ENCODE data around the gene KRT37.

Gene KRT37

DNA sequence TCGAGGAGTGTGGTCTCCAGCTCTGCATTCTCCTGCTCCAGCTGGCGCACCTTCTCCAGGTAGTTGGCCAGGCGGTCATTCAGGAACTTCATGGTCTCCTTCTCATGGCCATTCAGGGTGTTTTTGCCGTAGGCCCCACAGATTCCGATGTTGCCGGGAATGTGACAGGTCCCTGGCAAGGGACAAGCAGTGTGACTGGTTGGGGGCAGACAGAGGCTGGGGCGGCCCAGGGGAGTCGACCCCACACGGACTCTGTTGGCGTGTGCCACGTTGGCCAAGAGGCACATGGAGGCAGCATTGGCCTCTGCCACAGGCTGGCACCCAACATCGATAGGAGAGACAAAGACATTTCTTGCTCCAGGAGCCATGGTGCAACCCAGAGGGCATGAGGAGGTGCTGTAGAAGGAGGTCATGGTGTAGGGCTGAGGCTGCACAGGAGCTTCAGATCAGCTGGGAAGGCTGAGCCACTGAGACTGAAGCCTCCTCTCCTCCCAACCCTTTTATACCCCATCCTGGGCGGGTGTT lies at the start of gene KRT37:
Gene KRT37 (minus strand): TSS at position 475 of the 525 bp plus-strand sequence. CDS start 62 bp downstream, at position 413.
- ATAC-seq = no peak
- DNase-seq = no peak

DNA sequence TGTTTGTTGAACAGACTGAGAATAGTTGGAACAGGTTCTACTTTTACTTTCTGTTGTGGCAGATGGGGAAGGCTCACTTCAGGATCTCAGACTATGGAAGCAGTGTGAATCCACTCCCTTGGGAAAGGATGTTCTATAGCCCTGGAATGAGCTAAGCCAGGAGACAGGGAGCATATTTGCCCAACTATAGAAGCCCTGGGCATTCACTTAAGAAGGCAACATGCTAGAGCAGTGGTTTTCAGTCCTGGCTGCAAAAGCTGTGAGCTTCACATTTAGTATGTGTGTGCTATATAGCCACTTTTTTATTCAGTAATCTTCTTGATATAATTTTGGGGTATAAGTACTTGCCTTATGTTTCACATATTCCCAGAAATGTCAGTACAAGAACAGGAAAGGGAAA lies 44.0 kb upstream of the KRT37 start:
- DNase-seq = no peak
- ATAC-seq = no peak

DNA sequence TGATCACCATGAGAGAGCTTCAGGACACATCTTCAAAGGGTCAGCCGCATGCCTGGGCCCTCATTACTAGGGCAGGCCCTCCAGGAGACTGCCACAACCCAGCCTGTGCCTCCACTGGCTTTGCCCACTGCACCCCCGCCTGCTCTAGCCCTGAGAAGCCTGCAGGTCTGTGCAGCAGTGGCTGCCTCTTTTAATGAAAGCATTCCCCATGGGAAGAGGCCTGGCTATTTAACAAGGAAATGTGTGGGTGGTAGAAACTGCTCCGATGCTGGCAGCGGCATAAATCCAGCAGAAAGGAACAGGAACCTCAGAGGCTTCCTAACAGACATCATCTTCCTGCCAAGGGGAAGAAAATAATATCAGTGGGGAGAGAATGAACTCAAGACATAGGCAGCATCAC lies 43.2 kb upstream of the KRT37 start:
- DNase-seq = no peak
- ATAC-seq = no peak

DNA sequence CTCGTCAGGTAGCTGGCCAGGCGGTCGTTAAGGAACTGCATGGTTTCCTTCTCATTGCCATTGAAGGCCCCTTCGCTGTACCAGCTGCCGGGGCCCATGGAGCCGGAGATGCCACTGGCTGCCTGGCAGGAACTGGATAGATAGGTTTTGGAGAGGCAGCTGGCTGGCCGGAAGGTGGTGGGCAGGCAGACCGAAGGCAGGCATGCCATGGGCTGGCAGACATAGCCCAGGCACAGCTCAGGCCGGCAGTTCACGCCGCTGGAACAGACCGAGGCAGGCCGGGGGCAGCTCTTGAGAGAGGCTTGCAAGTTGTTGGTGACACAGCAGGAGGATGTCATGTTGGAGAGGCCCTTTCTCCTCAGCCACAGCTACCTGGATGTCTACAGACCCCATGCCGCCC lies 42.6 kb upstream of the KRT37 start, which contains the start of gene KRT32:
Gene KRT32 (minus strand): TSS at position 399 of the 400 bp plus-strand sequence. CDS start 61 bp downstream, at position 338.
- DNase-seq (no peak), ATAC-seq (no peak)

DNA sequence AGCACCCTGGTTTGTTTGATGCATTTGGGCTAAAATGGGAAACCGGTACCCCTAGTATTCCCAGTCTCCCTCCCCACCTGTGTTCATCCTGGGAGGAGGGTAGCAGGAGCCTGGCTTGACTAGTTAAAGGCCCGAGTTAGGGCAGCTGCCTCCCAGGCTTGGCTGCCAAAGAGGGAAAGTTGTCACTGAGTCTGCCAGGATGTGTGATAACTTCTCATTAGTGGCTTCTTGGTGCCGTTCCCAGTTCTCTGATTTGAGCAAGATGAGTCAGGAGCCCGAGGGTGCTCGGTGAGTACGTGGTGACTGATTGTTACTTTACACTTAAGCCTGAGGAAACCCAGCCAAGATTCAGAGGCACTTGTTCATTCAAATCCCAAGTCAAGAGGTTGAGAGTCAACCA lies 40.3 kb upstream of the KRT37 start:
- ATAC-seq (no peak), DNase-seq (no peak)

DNA sequence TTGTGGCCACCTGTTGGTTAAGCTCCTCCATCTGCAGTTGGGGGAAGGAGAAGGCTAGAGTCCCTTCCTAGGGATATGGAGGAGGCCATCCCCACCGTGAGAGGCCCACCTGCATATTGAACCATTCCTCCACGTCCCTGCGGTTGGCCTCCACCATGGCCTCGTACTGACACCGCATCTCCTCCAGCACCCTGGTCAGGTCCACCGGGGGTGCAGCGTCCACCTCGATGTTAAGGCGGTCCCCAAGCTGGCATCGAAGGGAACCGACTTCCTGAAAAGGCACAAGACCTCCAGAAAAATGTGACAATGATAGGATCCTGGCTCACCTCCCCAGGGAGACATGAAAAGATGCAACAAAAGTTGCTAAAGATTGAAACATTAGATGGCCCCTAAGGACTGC lies 39.8 kb upstream of the KRT37 start:
- ATAC-seq (no peak), DNase-seq (no peak)

DNA sequence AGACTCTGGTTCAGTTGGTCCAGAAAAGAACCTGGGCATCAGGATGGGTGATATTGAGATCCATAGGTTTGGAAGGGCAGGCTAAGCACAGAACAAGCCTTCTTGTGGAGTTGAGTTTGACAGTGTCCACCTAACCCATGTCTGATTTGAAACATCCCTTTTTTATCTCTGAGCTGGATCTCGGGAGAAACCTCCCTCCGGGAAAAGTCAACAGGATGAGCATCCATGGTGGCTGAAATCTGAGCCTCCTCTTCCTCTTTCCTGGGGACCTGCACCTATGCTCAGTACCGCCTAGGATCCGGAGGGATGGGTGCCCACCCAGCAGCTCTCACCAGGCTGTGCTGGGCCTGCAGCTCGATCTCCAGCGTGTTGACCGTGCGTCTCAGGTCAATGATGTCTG lies 39.4 kb upstream of the KRT37 start:
- no peak for ATAC-seq
- no peak for DNase-seq

DNA sequence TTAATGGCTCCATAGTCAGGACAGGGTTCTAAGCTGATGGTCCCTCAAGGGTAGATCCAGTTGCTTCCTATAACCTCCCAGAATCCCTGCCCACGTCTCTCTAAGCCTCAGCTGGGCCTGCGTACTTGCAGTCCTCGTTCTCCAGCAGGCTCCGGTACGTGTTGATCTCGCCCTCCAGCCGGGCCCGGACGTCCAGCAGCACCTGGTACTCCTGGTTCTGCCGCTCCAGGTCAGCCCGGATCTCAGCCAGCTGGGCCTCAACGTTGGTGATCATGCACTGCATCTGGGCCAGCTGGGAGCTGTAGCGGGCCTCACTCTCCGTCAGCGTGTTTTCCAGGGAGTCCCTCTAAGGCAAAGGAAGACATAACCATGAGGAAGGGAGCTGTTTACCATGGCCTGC lies 38.3 kb upstream of the KRT37 start:
- DNase-seq = no peak
- no peak for ATAC-seq

DNA sequence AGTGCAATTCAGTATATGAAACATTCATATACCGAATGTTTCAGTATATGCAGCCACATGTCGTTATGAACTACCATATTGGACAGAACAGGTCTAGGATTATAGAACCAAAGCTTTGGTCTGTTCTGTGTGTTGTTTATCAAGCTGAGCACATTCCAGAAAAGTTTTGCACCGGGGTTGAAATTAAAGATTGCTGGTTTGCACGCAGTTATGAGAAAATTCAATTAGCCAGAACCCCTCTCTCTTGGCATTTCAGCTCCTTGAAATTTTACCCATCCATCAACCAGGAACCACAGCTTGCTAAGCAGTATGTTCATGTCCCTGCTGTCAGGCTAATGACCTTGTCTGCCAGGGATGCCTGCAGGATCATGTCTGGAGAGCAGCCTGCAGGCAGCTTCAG lies 33.3 kb upstream of the KRT37 start:
- no peak for DNase-seq

DNA sequence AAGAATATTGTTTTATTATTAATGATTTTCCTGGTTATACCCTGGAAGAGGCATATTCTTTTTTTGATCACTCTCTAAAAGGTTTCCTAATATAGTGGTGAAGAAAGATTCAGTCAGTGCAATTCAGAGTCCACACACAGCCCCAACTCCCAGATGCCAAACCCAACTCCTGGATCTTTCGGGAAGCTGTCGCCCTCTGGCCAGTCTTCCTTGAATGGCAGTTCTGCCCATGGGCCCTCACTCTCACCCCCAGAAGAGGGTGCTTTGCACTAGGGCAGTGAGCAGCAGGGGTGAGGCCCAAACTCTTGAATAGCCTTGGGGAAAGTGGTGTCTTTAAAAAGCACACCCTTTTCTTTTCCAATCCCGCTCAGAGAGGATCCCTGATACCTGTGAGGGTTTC lies 31.8 kb upstream of the KRT37 start:
- DNase-seq (no peak), ATAC-seq (no peak)

More for the DNA sequence above, 33.3 kb upstream of the KRT37 start:
- ATAC-seq = no peak

DNA sequence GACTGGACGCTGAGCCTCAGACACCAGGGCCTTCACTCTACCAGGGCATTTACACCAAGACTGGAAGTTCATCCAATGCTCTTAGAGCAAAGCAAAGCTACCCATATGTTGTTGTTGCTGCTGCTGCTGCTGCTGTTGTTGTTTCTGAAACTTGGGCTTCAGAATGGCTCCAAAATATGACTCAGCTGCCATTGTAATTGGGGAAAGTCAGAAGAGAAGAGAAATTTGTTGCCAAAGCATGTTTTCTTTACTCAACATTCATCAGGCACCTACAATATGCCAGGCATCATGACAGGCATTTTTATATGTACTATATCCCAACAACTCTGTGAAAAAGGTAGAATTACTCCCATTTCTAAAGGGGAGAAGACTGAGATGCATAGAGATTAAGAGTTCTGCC lies 30.9 kb upstream of the KRT37 start:
- ATAC-seq = no peak
- no peak for DNase-seq

DNA sequence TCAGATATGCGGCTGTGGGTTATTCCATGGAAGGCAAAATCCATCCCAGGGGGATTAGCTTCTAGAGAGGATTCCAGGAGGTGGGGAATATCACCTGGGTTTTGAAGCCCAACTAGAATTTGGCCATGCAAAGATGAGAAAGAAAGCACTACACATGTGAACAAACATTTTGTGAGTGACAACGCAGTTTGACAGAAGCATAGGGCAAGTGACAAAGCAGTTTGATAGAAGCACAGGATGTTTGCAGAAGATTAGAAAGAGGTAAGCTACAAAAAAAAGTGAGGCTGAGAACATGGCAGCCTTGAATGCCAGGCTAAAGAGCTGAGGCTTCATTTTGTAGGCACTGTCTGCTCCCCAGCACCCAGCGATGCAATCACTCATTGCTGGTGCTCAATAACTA lies 28.7 kb upstream of the KRT37 start:
- DNase-seq (no peak), ATAC-seq (no peak)

DNA sequence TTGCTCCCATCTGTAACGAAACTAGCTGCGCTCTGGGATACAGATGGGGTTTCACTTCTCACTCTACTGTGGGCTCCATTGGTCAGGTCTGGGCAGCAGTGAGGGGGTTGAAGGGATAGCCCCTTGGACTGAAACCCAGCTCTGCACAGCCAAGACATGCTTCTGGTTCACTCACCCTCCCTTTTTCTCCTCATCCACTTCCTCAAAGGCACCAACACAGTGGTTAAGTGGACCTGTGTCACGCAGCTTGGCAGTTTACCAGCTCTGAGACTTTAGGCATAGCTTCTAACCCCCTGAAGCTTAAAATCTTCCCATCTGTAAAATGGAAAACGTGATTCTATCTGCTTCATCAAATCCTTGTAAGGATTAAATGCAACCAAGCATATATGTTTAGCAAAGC lies 27.9 kb upstream of the KRT37 start:
- ATAC-seq (no peak), DNase-seq (no peak)

DNA sequence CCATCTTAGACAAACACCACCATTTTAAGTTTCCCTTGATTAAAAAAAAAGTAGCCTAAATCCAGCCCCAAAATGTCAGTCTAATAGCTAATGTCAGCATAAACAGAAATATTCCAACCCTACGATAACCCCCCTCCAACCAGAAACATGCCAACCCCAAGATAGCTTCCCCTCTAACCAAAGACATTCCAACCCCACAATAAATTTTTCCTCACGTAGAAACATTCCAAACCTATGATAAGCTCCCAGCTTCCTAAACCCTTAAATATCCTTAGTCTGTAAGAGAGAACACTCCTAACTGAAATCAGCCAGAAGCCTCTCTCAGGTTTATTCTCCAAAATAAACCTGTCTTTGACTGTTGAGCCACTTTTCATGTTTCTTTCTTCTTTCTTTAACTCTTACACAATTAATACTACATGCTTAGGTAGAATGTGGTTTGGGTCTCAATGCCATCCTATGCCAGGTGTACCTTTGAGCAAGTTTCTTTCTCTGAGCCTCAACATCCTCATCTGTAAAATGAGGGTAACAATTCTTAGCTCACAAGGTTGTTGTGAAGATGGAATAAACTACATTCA lies 26.9 kb upstream of the KRT37 start:
- ATAC-seq = no peak
- DNase-seq = no peak

DNA sequence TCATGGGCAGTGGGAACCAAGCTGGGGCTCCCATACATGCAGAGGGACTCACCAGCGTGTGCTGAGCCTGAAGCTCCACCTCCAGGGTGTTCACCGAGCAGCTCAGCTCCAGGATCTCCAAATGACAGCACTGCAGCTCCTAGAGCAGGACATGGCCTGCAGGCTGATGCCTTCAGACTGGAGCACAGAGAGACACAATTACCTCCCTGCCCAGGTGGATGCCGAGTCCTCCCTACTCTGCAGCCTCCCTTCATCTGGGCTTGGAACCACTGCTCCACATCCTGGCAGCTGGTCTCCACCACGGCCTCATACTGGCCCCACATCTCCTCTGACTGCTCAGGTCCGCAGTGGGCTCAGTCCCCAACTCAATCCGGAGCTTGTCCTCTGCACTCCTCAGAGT lies 24.6 kb upstream of the KRT37 start:
- DNase-seq (no peak), ATAC-seq (no peak)

DNA sequence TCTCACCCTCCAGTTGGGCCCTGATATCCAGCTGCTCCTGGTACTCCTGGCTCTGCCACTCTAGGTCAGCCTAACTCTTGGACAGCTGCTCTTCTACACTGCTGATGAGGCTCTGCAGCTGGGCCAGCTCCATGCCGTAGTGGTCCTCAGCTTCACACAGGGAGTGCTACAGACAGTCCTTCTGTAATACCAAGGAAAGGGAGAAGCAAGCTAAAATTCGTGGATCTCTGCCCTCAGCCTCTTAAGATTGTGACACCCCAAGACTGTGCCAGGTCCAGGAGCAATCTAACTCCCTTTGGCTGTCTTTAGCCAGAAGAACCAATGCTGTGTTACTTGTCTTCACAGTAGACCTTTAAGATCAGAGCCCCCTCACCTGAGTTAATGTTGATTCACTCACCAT lies 24.1 kb upstream of the KRT37 start:
- DNase-seq = no peak
- no peak for ATAC-seq

DNA sequence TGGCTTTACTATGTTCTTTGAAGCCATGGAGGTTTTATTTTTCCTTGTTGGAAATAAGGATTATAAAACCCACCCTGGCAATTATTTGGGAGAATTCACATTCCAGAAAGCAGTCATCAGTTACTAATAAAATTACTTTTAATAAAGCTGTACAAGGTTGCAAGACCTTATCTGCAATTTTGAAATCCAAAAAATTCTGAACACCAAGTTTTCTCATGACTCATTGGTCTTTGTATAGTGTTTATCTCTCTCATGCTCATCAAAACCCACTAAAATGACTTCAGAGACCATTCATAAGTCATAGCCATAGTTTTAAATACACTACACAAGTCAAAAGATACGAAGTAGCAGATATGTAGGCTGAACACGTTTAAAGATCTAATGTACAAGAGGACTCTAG lies 22.4 kb upstream of the KRT37 start:
- no peak for ATAC-seq
- DNase-seq = no peak

DNA sequence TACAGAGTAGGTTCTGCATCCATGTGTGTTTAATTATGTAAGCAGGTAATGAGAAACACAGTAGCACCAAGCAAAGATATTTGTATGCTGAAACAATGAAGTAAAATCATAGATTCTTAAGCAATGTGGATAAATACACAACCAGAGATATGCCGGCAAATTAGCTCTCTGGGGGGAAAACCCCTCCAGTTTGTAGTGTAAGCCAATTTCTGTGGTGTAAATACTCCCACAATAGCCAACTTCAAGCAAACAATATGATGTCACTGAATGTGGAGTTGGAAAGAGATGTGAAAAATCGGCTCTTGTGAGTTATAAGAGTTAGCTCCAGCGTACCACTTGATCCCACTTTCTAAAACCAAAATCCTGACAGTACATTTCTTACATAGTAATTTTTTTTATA lies 20.3 kb upstream of the KRT37 start:
- DNase-seq (no peak), ATAC-seq (no peak)

DNA sequence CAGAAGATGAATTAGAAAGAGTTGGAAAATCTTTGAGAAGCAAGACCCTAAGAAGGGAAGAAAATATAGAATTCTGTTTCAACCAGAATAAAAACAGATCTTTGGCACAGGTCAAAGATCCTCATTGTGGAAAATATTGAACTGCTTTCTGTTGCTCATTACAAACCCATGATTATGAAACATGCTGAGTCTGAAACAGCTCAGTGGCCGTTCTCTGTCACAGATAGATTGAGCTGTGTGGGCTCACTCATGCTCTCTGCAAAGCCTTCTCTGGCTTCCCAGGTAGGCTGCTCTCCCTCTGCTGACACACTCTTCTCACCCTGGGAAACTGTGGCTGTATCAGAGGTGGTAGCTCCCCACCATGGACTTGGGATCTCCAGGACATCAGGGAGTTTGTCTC lies 19.8 kb upstream of the KRT37 start:
- no peak for ATAC-seq
- no peak for DNase-seq

DNA sequence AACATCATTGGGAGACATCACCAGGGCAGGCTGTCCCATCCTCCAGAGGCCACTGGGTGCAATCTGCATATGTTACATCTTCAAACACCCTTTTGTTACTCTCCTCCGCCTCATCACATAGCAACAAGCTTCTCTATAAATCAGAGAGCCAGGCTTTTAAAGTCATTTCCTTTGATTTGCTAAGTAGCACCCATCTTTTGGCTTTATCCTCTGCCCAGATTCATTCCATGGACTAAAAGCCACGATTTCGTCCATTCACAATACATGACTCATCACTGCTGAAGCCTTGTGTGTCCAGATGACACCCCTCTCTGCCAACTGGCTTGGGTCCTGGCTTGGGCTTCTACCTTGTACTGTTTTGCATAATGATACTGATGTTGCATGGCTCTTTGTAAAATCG lies 18.4 kb upstream of the KRT37 start:
- ATAC-seq = no peak
- no peak for DNase-seq

DNA sequence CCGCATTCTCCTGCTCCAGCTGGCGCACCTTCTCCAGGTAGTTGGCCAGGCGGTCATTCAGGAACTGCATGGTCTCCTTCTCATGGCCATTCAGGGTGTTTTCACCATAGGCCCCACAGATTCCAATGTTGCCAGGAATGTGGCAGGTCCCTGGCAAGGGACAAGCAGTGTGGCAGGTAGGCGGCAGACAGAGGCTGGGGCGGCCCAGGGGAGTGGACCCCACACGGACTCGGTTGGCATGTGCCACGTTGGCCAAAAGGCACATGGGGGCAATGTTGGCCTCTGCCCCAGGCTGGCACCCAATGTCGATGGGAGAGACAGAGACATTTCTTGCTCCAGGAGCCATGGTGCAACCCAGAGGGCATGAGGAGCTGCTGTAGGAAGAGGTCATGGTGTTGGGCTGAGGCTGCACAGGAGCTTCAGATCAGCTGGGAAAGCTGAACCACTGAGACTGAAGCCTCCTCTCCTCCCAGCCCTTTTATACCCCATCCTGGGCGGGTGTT lies 16.2 kb upstream of the KRT37 start, which contains the start of gene KRT38:
Gene KRT38 (minus strand): TSS at position 453 of the 503 bp plus-strand sequence. CDS start 62 bp downstream, at position 391.
- DNase-seq (no peak), ATAC-seq (no peak)

DNA sequence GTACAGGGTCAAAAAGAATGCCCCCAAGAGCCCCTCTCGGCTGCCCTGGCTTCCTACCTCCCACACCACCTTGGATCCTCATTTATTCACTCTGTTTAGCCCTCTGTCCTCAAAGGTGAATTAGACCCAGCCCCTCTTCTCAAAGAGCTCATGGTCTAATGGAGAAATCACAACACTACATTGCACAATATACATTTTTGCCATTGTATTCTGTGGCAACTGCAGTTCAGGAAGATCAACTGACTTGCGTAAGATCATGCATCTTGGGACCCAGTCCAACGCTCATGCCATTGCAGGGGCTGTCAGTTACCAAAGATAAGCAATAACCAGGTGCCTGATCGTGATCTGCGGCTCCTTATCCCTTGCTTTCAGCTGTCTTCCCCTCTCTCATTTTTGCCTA lies 15.0 kb upstream of the KRT37 start:
- ATAC-seq (no peak), DNase-seq (no peak)

DNA sequence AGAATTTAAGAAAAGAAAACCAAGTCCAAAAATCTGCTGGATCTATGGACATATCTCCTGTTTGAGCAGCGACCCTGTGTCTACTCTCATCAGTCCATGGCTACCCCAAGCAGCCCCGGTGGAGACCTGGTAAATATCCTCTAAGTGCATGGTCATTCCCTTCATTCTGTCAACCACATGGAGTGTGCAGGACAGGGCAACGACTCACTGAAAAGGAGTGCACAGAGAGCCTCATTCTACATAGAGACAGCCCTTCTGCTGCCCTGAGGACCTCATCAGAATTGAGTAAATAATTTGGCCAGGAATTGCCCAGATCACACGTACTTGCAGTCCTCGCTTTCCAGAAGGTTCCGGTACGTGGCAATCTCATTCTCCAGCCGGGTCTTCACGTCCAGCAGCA lies 13.4 kb upstream of the KRT37 start:
- DNase-seq (no peak), ATAC-seq (no peak)

DNA sequence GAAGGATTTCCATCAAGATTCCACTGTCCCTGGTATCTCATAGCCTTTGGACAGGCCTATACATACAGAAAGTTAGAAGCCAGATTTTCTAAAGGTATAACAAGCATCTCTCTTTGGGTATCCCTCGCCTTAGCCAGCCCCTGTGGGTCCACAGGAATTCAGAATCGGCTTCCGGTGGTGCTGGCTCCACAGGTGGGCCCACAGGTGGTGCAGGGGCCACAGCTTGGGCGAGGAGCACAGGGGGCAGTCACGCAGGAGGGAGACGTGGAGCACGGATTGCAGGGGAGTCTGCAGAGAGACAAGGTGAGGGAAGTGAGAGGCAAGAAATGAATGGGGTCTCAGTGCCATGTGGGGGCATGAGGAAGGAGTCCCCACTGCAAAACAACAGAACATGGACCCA lies 12.9 kb upstream of the KRT37 start:
- no peak for ATAC-seq

More for the DNA sequence above, 12.9 kb upstream of the KRT37 start:
- DNase-seq = no peak

All from stimulated activated naive CD8-positive, alpha-beta T cell treated with anti-CD3 and anti-CD28 coated beads, Interleukin-15, Interleukin-2, amounts not matched to agents 100 U/mL and 50 U/mL, for 24 hours (primary cell).